CD4-positive, alpha-beta T cell (primary cell): Measurements from ENCODE around the gene EFTUD2. TPM values are rescaled to one million over a fixed set of nuclear protein-coding genes. Genes with fewer than 3 reads are reported as not detected.

Source experiments
- ATAC-seq: fragments of 200-7000 bp; cut with Tn5 transposase; one replicate; pipeline ENCODE4 v1.10.0; 2022; ENCODE audit warnings: mild to moderate bottlenecking; ENCODE audit not compliant: poor library complexity
- CTCF ChIA-PET: fragments of 350-600 bp; sonication (Branson Sonifier 250); formaldehyde crosslinking; loops from one replicate; lab custom pipeline; 2021; ENCODE audit warnings: antibody characterized with exemption, inconsistent platforms; lab: Charles Lee
- POLR2A ChIA-PET: fragments of 350-600 bp; sonication (Branson Sonifier 250); formaldehyde crosslinking; loops from one replicate; lab custom pipeline; 2021; ENCODE audit warnings: antibody characterized with exemption, inconsistent platforms; lab: Charles Lee
- DNase-seq, 14 experiments: peaks; one replicate each; pipeline ENCODE4 v3.0.0-alpha.2; 2013 to 2020; ENCODE audit warnings: mixed read lengths in 2 of 14
- H3K27ac ChIP-seq, 2 donors: one replicate each; pipeline versions ENCODE4 v1.5.1 to v1.7.0; 2013; ENCODE audit warnings: low read length in 2 of 2, low read depth in 1 of 2, mild to moderate bottlenecking in 1 of 2
- H3K27me3 ChIP-seq, 2 experiments: 1 replicate in 1 of 2; 2 replicates in 1 of 2; pipeline versions ENCODE4 v1.6.1 to v1.7.0; 2013; ENCODE audit warnings: low read length in 2 of 2, control low read depth in 1 of 2, mild to moderate bottlenecking in 1 of 2, moderate library complexity in 1 of 2; ENCODE audit not compliant: insufficient read depth in 2 of 2, control insufficient read depth in 1 of 2
- H3K36me3 ChIP-seq: one replicate; pipeline ENCODE4 v1.6.1; 2013; ENCODE audit warnings: low read length, control low read depth; ENCODE audit not compliant: insufficient read depth
- H3K4me1 ChIP-seq: one replicate; pipeline ENCODE4 v1.6.1; 2013; ENCODE audit warnings: low read length, control low read depth; ENCODE audit not compliant: insufficient read depth
- H3K4me3 ChIP-seq: one replicate; pipeline ENCODE4 v1.5.1; 2013; ENCODE audit warnings: mild to moderate bottlenecking, low read length, moderate library complexity
- H3K9me3 ChIP-seq, 2 experiments: 1 replicate in 1 of 2; 2 replicates in 1 of 2; pipeline versions ENCODE4 v1.6.1 to v1.7.0; 2013; ENCODE audit warnings: low read length in 2 of 2, mild to moderate bottlenecking in 2 of 2, control low read depth in 1 of 2, moderate library complexity in 1 of 2; ENCODE audit not compliant: control insufficient read depth in 1 of 2, insufficient read depth in 1 of 2
- H3K27ac Mint-ChIP-seq: one replicate; pipeline ENCODE4 v1.8.0; 2020; ENCODE audit warnings: mixed read lengths
- H3K27me3 Mint-ChIP-seq: one replicate; pipeline ENCODE4 v1.8.0; 2021; ENCODE audit warnings: mixed read lengths
- H3K36me3 Mint-ChIP-seq: one replicate; pipeline ENCODE4 v1.8.0; 2021; ENCODE audit warnings: low read depth, mixed read lengths
- H3K4me1 Mint-ChIP-seq: one replicate; pipeline ENCODE4 v1.8.0; 2021; ENCODE audit warnings: low read depth, mixed read lengths
- H3K4me3 Mint-ChIP-seq: one replicate; pipeline ENCODE4 v1.8.0; 2020; ENCODE audit warnings: mild to moderate bottlenecking, mixed read lengths
- H3K9me3 Mint-ChIP-seq: one replicate; pipeline ENCODE4 v1.8.0; 2020; ENCODE audit warnings: mixed read lengths
- intact Hi-C, 2 experiments: fragments of 100-400 bp; cut with DNase I in 1 of 2; cut with micrococcal nuclease in 1 of 2; formaldehyde crosslinking; loops; one replicate each; pipeline versions ENCODE4 v1.15.1 to v1.9.0; 2023 to 2025; cut with DNase I, micrococcal nuclease
- total RNA-seq, 174 experiments: library from RNA in 2 of 174; stranded (reverse) in 2 of 174; gene quantifications; one replicate each; pipeline ENCODE4 v1.2.3 and lab custom pipeline; 2021 to 2026
- TF ChIP-seq, protein P1 (sequence below): fragments of 200-600 bp; IDR thresholded peaks from one replicate; pipeline ENCODE4 v1.8.0; 2022; ENCODE audit warnings: antibody characterized with exemption, mild to moderate bottlenecking

The EFTUD2 gene
- total RNA-seq, 2 experiments from 2014 or later, result 105 to 112 TPM

DNA sequence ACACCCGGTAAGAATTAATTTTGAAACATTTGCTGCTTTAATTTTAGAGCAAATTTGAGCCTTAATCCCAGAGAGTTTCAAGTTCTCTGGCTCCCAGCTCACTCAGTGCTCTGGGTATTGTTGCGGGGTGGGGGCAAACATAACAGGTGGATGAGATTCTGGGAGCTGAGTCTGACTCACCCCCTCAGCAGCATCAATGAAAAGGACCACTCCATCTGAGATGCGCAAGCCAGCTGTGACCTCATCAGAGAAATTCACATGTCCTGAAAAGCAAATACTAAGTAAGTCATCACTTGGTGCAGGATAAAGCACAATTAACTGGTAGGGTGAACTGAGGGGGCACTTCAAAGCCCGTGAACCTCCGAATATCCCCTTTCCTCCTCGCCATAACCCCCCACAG is 19.9 kb downstream of the EFTUD2 start:
- Histone ChIP-seq H3K4me1 (no peaks in the 10 kb centered on the region), H3K27me3 (no peaks in the 10 kb centered on the region), H3K36me3 (peaks cover 90% of the 10 kb centered on the region), H3K9me3 (no peaks in the 10 kb centered on the region), H3K27ac (no peak overlapping the region), H3K4me3 (no peak overlapping the region)
- Mint-ChIP-seq H3K4me1 (no peaks in the 10 kb centered on the region), H3K4me3 (no peak overlapping the region), H3K9me3 (no peaks in the 10 kb centered on the region), H3K36me3 (peaks cover 87% of the 10 kb centered on the region), H3K27me3 (no peaks in the 10 kb centered on the region), H3K27ac (no peak overlapping the region)
- TF ChIP-seq, protein P1, sequence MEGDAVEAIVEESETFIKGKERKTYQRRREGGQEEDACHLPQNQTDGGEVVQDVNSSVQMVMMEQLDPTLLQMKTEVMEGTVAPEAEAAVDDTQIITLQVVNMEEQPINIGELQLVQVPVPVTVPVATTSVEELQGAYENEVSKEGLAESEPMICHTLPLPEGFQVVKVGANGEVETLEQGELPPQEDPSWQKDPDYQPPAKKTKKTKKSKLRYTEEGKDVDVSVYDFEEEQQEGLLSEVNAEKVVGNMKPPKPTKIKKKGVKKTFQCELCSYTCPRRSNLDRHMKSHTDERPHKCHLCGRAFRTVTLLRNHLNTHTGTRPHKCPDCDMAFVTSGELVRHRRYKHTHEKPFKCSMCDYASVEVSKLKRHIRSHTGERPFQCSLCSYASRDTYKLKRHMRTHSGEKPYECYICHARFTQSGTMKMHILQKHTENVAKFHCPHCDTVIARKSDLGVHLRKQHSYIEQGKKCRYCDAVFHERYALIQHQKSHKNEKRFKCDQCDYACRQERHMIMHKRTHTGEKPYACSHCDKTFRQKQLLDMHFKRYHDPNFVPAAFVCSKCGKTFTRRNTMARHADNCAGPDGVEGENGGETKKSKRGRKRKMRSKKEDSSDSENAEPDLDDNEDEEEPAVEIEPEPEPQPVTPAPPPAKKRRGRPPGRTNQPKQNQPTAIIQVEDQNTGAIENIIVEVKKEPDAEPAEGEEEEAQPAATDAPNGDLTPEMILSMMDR, result no peak
- intact Hi-C loops, result no loop called here
- ATAC-seq (no peak), DNase-seq (no peak)
- ChIA-PET POLR2A (interaction anchor here (1.5 kb wide), 1 partner anchor 19 kb away, joined by 3 read pairs; the partner anchor contains the start of gene EFTUD2), CTCF (interaction anchor here (0.5 to 1.3 kb wide), 4 partner anchors 9 to 100 kb away, joined by 3 to 6 read pairs (median 3); no protein-coding TSS in a partner anchor)

- ATAC-seq, result peak; percentile 37
- POLR2A ChIA-PET, result interaction anchor here (1.5 kb wide), 1 partner anchor 20 kb away, joined by 3 read pairs; the partner anchor contains the start of gene EFTUD2
- TF ChIP-seq, protein P1, result peak; percentile 66
- H3K4me3 Mint-ChIP-seq, result no peak overlapping the region
- no peak overlapping the region for H3K27ac Mint-ChIP-seq
- peak in 4 of 14 experiments; percentile 36 to 48 (median 45) for DNase-seq
- H3K27me3 Mint-ChIP-seq, result no peaks in the 10 kb centered on the region
- no peaks in the 10 kb centered on the region for H3K9me3 Mint-ChIP-seq
- Histone ChIP-seq H3K9me3 (no peaks in the 10 kb centered on the region), H3K36me3 (peaks cover 89% of the 10 kb centered on the region), H3K27ac (no peak overlapping the region), H3K27me3 (no peaks in the 10 kb centered on the region), H3K4me3 (no peak overlapping the region), H3K4me1 (no peaks in the 10 kb centered on the region)
- H3K36me3 Mint-ChIP-seq, result peaks cover 89% of the 10 kb centered on the region
- intact Hi-C loops, result no loop called here
- no peaks in the 10 kb centered on the region for H3K4me1 Mint-ChIP-seq
- CTCF ChIA-PET, result interaction anchor here (0.5 to 1.3 kb wide), 7 partner anchors 9 to 143 kb away, joined by 3 to 6 read pairs (median 3); no protein-coding TSS in a partner anchor
These were observed 20.5 kb downstream of the EFTUD2 start for GRCh38 chr17:44878627-44879221.

GRCh38 chr17:44877121-44877520 is 22.1 kb downstream of the EFTUD2 start:
- Histone ChIP-seq H3K27me3 (no peaks in the 10 kb centered on the region), H3K4me1 (no peaks in the 10 kb centered on the region), H3K9me3 (no peaks in the 10 kb centered on the region), H3K27ac (no peak overlapping the region), H3K4me3 (no peak overlapping the region), H3K36me3 (peaks cover 87% of the 10 kb centered on the region)
- H3K27me3 Mint-ChIP-seq, result no peaks in the 10 kb centered on the region
- H3K4me3 Mint-ChIP-seq, result no peak overlapping the region
- CTCF ChIA-PET, result interaction anchor here (0.7 to 0.8 kb wide), 2 partner anchors 102 to 258 kb away, joined by 3 to 4 read pairs; no protein-coding TSS in a partner anchor
- H3K4me1 Mint-ChIP-seq, result no peaks in the 10 kb centered on the region
- ATAC-seq (no peak), DNase-seq (no peak)
- TF ChIP-seq, protein P1, result no peak
- peaks cover 85% of the 10 kb centered on the region for H3K36me3 Mint-ChIP-seq
- POLR2A ChIA-PET, result interaction anchor here (1.2 kb wide), 1 partner anchor 22 kb away, joined by 5 read pairs; the partner anchor contains the start of gene EFTUD2
- H3K27ac Mint-ChIP-seq, result no peak overlapping the region
- intact Hi-C loops, result no loop called here
- no peaks in the 10 kb centered on the region for H3K9me3 Mint-ChIP-seq
